SJCRH30 (cell line): Measurements from ENCODE around the gene NUP93. TPM values are rescaled to one million over a fixed set of nuclear protein-coding genes. Genes with fewer than 3 reads are reported as not detected.
"Not testable (repeated sequence)": the region's sequence is repeated elsewhere in the genome, so short reads cannot be mapped to it uniquely, and the experiment has no call there.

Source experiments
- DNase-seq, 2 experiments: peaks; one replicate each; pipeline ENCODE4 v3.0.0-alpha.2; 2015 to 2020
- H3K27ac ChIP-seq: fragments of 250-450 bp; sonication (Bioruptor Pico); 2 replicates; pipeline ENCODE4 v1.5.1; 2020; ENCODE audit warnings: mild to moderate bottlenecking, moderate library complexity
- H3K27me3 ChIP-seq: fragments of 250-450 bp; sonication (Bioruptor Pico); 2 replicates; pipeline ENCODE4 v1.5.1; 2020; ENCODE audit warnings: mild to moderate bottlenecking, moderate library complexity
- H3K36me3 ChIP-seq: fragments of 250-450 bp; sonication (Bioruptor Pico); 2 replicates; pipeline ENCODE4 v1.5.1; 2020; ENCODE audit warnings: mild to moderate bottlenecking, moderate library complexity
- H3K4me1 ChIP-seq: fragments of 250-450 bp; sonication (Bioruptor Pico); 2 replicates; pipeline ENCODE4 v1.5.1; 2020; ENCODE audit warnings: mild to moderate bottlenecking, moderate library complexity
- H3K4me3 ChIP-seq: fragments of 250-450 bp; sonication (Bioruptor Pico); 2 replicates; pipeline ENCODE4 v1.5.1; 2020; ENCODE audit warnings: mild to moderate bottlenecking, moderate library complexity
- H3K9me3 ChIP-seq: fragments of 250-450 bp; sonication (Bioruptor Pico); replicated peaks from 2 replicates; pipeline ENCODE4 v1.5.1; 2020; ENCODE audit warnings: mild to moderate bottlenecking, moderate library complexity
- total RNA-seq: library from RNA; depleted of rRNA; stranded (reverse); fragments of >200 nt; shearing (Covaris generic); gene quantifications from 2 replicates; pipeline ENCODE4 v1.2.3, GENCODE V29; 2014

Gene NUP93
- total RNA-seq, 1 experiment from 2014 or later = 201 TPM

GRCh38 chr16:56856876-56857447, 127.0 kb downstream of the NUP93 start:
- no peaks in the 10 kb centered on the region for H3K9me3 ChIP-seq
- H3K27ac ChIP-seq = no peak overlapping the region
- H3K4me3 ChIP-seq = no peak overlapping the region
- H3K4me1 ChIP-seq = peaks cover 25% of the 10 kb centered on the region
- H3K36me3 ChIP-seq = no peaks in the 10 kb centered on the region
- DNase-seq = no peak
- no peaks in the 10 kb centered on the region for H3K27me3 ChIP-seq

DNA sequence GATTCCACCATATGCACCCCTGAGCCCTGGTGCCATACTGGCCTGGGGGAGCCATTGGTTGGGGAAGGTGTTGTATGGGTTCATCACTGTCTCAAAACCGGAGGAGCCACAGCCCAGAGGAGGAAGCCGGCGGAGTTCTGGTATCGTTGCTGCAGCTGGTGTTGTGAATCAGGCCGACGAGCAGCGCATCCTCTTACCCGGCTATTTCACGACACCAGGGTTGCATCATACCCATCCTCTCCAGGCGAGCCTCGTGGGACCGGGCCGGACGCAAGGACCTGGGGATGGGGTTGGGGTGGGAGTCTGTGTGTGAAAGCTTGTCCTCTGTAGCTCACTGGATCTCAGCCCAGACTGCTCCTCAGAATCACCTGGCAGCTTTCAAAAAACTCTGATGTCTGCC, 128.4 kb downstream of the NUP93 start:
- Histone ChIP-seq H3K36me3 (no peaks in the 10 kb centered on the region), H3K4me3 (no peak overlapping the region), H3K9me3 (no peaks in the 10 kb centered on the region), H3K27me3 (no peaks in the 10 kb centered on the region), H3K27ac (no peak overlapping the region), H3K4me1 (peaks cover 36% of the 10 kb centered on the region)
- DNase-seq = no peak

DNA sequence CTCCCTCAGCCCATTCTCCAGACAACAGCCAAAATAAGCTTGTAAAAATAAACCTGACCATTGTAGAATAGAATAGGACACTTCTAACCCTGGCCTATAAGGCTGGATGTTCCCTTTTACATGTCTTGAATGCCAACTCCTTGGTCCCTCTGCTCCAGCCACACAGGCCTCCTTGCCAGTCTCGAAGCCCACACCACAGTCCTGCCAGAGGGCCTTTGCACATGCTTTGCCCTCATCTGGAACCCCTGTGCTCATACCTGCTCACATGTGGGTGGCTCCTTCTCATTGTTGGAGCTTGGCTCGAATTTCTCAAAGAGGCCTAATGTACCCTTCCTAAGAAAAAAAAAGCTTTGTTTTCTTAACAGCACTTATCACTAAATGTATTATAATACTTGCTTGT, 129.7 kb downstream of the NUP93 start:
- Histone ChIP-seq H3K27ac (peak overlapping the region; percentile 97), H3K27me3 (no peaks in the 10 kb centered on the region), H3K36me3 (no peaks in the 10 kb centered on the region), H3K4me3 (peak overlapping the region; percentile 17), H3K9me3 (no peaks in the 10 kb centered on the region), H3K4me1 (peaks cover 39% of the 10 kb centered on the region)
- DNase-seq = peak in 1 of 2 experiments; percentile 27

DNA sequence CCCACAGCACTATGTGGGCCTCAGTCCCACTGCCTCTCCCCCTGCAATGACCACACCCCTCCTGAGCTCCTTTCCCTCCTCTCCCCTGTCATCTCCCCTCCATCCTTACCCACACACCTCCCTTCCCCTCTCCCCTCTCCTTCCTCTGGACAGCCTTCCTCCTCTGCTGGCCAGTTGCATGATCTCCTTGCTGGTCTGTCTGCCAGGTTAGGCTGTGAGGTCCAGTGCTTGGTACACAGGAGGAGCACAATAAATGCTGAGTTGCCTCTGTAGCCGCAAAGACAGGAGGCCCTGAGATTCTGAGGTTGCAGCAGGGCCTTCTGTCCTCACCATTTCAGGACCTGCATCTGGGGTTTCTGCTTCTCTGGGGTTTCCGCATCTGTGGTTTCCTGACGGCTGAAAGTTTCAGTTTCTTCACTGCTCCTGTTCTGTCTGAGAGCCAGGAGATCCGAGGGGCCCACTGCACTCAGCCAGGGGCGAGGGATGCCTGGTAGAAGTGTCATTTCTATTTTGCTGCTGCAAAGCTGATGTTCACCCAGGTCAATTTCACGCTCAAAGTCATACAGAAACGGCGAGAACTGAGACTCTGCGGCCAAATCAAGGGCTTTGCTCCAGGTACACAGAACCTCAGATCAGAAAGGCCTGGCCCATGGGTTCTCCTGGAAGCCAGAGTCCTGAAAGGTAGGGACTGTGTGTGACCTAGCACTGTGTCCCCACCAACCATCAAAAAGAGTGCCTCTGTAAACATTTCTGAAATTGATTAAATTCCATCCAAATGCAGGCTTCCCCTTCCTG, 130.5 kb downstream of the NUP93 start:
- no peaks in the 10 kb centered on the region for H3K9me3 ChIP-seq
- H3K27me3 ChIP-seq = no peaks in the 10 kb centered on the region
- DNase-seq = peak; percentile 88 to 93
- H3K27ac ChIP-seq = peak overlapping the region; percentile 97
- H3K36me3 ChIP-seq = no peaks in the 10 kb centered on the region
- peaks cover 39% of the 10 kb centered on the region for H3K4me1 ChIP-seq
- H3K4me3 ChIP-seq = peak overlapping the region; percentile 17

GRCh38 chr16:56861092-56861610, 131.2 kb downstream of the NUP93 start:
- peak overlapping the region; percentile 97 for H3K27ac ChIP-seq
- no peak overlapping the region for H3K4me3 ChIP-seq
- peaks cover 39% of the 10 kb centered on the region for H3K4me1 ChIP-seq
- H3K36me3 ChIP-seq = no peaks in the 10 kb centered on the region
- no peaks in the 10 kb centered on the region for H3K27me3 ChIP-seq
- H3K9me3 ChIP-seq = no peaks in the 10 kb centered on the region
- DNase-seq = peak; percentile 100

- no peak overlapping the region for H3K4me3 ChIP-seq
- peak overlapping the region; percentile 97 for H3K27ac ChIP-seq
- no peak for DNase-seq
- H3K27me3 ChIP-seq = no peaks in the 10 kb centered on the region
- no peaks in the 10 kb centered on the region for H3K36me3 ChIP-seq
- peaks cover 39% of the 10 kb centered on the region for H3K4me1 ChIP-seq
- no peaks in the 10 kb centered on the region for H3K9me3 ChIP-seq
These were observed 131.8 kb downstream of the NUP93 start for GRCh38 chr16:56861756-56862155.

DNA sequence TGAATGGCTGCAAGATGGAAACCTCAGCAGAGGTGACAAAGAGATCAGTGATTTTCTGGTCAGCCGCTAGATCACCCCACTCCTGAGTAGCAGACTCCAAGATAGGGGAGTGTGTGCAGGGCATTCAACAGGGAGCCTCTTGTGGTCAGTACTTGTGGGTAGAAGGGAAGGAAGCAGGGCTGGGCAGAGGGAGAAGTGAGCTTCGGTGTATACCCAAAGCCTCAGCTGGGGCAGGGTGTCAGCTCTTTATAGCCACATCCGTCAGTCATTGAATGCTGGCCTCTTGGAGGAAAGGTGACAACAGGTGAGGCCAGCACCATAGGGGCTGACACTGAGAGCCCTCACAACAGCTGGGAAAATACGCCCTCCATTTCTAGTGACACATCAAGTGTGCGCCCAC, 132.8 kb downstream of the NUP93 start:
- DNase-seq = peak; percentile 82 to 90
- H3K27ac ChIP-seq = peak overlapping the region; percentile 97
- no peaks in the 10 kb centered on the region for H3K9me3 ChIP-seq
- no peaks in the 10 kb centered on the region for H3K27me3 ChIP-seq
- no peaks in the 10 kb centered on the region for H3K36me3 ChIP-seq
- peaks cover 42% of the 10 kb centered on the region for H3K4me1 ChIP-seq
- no peak overlapping the region for H3K4me3 ChIP-seq

DNA sequence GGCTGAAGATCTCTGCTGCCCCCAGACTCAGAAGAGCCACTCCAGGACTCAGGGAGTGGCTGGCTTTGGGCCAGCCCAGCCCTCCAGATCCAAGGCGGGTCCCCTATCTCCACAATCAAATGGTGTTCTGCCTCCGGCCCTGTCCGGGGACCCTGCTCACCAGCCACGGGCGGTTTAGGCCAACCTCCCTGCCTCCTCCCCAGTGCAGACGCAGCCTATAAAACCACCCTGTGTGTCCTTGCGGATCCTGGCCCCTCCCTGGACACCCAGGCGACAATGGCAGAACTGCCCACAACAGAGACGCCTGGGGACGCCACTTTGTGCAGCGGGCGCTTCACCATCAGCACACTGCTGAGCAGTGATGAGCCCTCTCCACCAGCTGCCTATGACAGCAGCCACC, 135.0 kb downstream of the NUP93 start, which contains the start of gene SLC12A3:
Gene SLC12A3 (plus strand): TSS at position 248 of the 400 bp plus-strand sequence. CDS start 29 bp downstream, at position 277.
- Histone ChIP-seq H3K9me3 (no peaks in the 10 kb centered on the region), H3K4me3 (no peak within 1 kb of the TSS), H3K36me3 (no peaks in the 10 kb centered on the region), H3K4me1 (peaks cover 36% of the 10 kb centered on the region), H3K27ac (no peak within 1 kb of the TSS), H3K27me3 (no peaks in the 10 kb centered on the region)
- no peak for DNase-seq

DNA sequence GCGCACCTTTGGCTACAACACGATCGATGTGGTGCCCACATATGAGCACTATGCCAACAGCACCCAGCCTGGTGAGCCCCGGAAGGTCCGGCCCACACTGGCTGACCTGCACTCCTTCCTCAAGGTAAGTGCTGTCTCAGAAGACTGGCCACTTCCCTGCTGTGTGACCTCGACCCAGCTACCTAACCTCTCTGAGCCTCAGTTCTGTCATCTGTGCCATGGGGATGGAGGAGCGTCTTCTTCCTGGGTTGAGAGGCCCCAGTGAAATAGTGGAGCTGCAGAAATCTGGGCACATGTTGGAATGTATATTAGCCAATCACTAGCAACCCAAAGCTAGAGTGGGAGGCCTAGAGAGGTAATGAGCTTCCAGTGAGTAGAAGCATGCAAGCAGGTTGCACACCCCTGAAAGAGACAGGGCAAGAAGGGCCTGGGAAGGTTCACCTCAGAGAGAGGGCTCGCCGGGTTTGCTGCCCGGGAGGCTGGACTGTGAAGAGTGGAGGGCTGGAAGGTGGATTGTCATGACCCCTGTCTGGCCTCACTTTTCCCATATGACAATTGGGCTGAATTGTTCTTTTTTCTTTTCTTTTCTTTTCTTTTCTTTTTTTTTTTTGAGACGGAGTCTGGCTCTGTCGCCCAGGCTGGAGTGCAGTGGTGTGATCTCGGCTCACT, 135.6 kb downstream of the NUP93 start:
- no peak overlapping the region for H3K4me3 ChIP-seq
- no peaks in the 10 kb centered on the region for H3K9me3 ChIP-seq
- DNase-seq = no peak
- H3K27ac ChIP-seq = no peak overlapping the region
- peaks cover 30% of the 10 kb centered on the region for H3K4me1 ChIP-seq
- H3K36me3 ChIP-seq = no peaks in the 10 kb centered on the region
- H3K27me3 ChIP-seq = no peaks in the 10 kb centered on the region

DNA sequence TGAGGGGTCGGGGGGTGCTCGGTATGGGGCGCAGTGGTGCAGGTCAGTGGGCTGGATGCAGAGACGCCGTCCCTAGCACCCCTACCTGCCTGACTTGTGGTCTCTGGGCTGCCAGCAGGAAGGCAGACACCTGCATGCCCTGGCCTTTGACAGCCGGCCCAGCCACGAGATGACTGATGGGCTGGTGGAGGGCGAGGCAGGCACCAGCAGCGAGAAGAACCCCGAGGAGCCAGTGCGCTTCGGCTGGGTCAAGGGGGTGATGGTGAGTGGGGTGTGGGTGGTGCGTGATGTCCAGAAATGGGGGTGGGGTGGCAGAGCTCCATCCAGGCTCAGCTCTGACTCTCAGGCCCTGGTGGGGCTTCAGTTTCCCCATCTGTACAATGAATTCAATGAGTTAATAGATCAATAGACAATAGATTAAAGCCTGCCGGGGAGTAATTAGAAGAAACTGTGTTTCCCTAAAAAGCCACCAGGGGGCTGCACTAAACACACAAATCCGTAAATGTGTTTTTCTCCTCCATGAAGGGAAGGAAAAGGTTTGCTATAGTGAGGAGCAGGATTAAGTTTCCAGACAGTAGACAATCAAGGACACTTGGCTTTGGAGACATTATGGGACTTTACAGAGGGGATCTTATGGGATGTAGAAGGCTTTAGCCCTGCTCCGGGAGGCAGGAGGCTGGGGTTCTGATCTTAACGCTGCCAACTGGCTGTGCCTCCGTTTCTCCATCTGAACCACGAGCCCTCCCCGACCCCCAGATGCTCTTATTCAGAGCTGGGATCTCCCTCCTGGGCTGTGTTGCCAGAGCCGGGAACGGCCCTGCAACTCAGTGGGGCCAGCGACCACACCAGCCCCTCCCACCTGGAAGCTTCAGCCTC, 137.3 kb downstream of the NUP93 start:
- peak; percentile 57 to 88 for DNase-seq
- no peaks in the 10 kb centered on the region for H3K27me3 ChIP-seq
- H3K36me3 ChIP-seq = no peaks in the 10 kb centered on the region
- H3K4me1 ChIP-seq = peaks cover 18% of the 10 kb centered on the region
- H3K4me3 ChIP-seq = no peak overlapping the region
- no peaks in the 10 kb centered on the region for H3K9me3 ChIP-seq
- no peak overlapping the region for H3K27ac ChIP-seq

DNA sequence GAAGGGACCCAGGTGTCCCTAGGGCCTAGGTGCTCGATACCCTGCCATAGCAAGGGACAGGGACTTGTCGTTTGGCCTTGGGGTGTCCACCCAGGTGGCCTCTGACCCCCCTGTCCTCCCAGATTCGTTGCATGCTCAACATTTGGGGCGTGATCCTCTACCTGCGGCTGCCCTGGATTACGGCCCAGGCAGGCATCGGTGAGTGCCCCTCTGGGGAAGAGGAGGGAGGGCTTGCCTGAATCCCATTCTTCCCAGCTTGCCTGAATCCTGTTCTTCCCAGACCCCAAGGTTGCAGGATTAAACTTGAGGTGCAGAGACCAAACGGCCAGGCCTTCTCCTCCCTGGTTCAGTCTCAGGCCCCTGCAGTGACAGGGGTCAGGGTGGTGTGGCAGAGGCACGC, 138.2 kb downstream of the NUP93 start:
- Histone ChIP-seq H3K27me3 (no peaks in the 10 kb centered on the region), H3K36me3 (no peaks in the 10 kb centered on the region), H3K4me1 (peaks cover 8% of the 10 kb centered on the region), H3K27ac (no peak overlapping the region), H3K9me3 (no peaks in the 10 kb centered on the region), H3K4me3 (no peak overlapping the region)
- no peak for DNase-seq

- DNase-seq, H3K4me3 ChIP-seq: not testable (repeated sequence)
These were observed 138.8 kb downstream of the NUP93 start for GRCh38 chr16:56868766-56869165.

GRCh38 chr16:56869513-56870275, 139.8 kb downstream of the NUP93 start:
- peaks cover 9% of the 10 kb centered on the region for H3K4me1 ChIP-seq
- H3K36me3 ChIP-seq = no peaks in the 10 kb centered on the region
- H3K9me3 ChIP-seq = no peaks in the 10 kb centered on the region
- no peaks in the 10 kb centered on the region for H3K27me3 ChIP-seq
- DNase-seq = peak; percentile 61 to 66
- no peak overlapping the region for H3K27ac ChIP-seq
- H3K4me3 ChIP-seq = no peak overlapping the region

More at GRCh38 chr16:56868766-56869165, 138.8 kb downstream of the NUP93 start:
- H3K9me3 ChIP-seq, H3K36me3 ChIP-seq, H3K4me1 ChIP-seq, H3K27ac ChIP-seq, H3K27me3 ChIP-seq: not testable (repeated sequence)
